ENCODE data around the gene ZNF766. TPM values are rescaled to one million over a fixed set of nuclear protein-coding genes. Genes with fewer than 3 reads are reported as not detected.
A peak's percentile ranks its signal among the peaks of the same experiment; 100 is the strongest.
"Not testable (repeated sequence)": the region's sequence is repeated elsewhere in the genome, so short reads cannot be mapped to it uniquely, and the experiment has no call there.

ZNF766 gene
- total RNA-seq, 5 donors from 2014 or later (not counting 1 experiment from before 2014, with no cell fraction given) = 40.3 to 46.6 (median 42.0) TPM

DNA sequence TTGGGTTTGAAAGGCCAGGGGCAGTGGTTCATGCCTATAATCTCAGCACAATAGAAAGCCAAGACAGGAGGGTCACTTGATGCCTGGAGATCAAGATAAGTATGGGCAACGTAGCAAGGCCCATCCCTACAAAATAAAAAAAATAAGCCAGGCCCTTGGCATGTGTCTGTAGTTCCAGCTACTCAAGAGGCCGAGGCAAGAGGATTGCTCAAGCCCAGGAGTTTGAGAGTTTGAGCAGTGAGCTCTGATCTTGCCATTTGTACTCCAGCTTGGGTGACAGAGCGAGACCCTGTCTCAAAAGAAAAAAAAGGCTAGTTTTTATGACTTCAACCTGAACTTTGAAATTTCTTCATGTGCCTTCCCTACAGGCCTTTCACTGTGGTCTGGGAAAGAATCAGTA is 22.4 kb downstream of the ZNF766 start:
- POLR2A ChIA-PET = no interaction called here
- no peak overlapping the region for H3K4me3 Mint-ChIP-seq
- peaks cover 43% of the 10 kb centered on the region for H3K36me3 Mint-ChIP-seq
- CTCF ChIA-PET = no interaction called here
- peaks cover 16 to 35% (median 32%) of the 10 kb centered on the region in 3 donors for H3K9me3 Mint-ChIP-seq
- Histone ChIP-seq H3K27ac (ENCODE audit: low read length) (no peak overlapping the region), H3K4me3 (ENCODE audit: control insufficient read depth in 1 of 2, extremely low read depth in 1 of 2, low read length in 1 of 2) (no peak overlapping the region), H3K36me3 (ENCODE audit: control insufficient read depth in 2 of 2, extremely low read depth in 1 of 2, insufficient read depth in 1 of 2, low read length in 1 of 2) (peaks cover 28 to 37% of the 10 kb centered on the region in 2 donors), H3K9me3 (peaks cover 16% of the 10 kb centered on the region), H3K27me3 (replicated peaks in 1 of 2; ENCODE audit: control insufficient read depth in 2 of 2, extremely low read depth in 1 of 2, insufficient read depth in 2 of 2, low read length in 1 of 2) (no peaks in the 10 kb centered on the region), H3K4me1 (ENCODE audit: control insufficient read depth in 1 of 2, extremely low read depth in 1 of 2, insufficient read depth in 2 of 2, low read length in 2 of 2) (peaks cover 0 to 6% of the 10 kb centered on the region in 2 experiments)
- 100% methylated on average over 1 of the region's 3 CpGs for WGBS (ENCODE audit: insufficient coverage)
- no peak overlapping the region for H3K27ac Mint-ChIP-seq
- peaks cover 0 to 6% (median 4%) of the 10 kb centered on the region in 3 donors for H3K4me1 Mint-ChIP-seq
- ATAC-seq (replicated peaks in 1 of 4) (no peak), DNase-seq (no peak)
- H3K27me3 Mint-ChIP-seq = no peaks in the 10 kb centered on the region

- peaks cover 4 to 15% of the 10 kb centered on the region in 2 experiments for H3K4me1 ChIP-seq (ENCODE audit: control insufficient read depth in 1 of 2, extremely low read depth in 1 of 2, insufficient read depth in 2 of 2, low read length in 2 of 2)
- H3K4me3 ChIP-seq (ENCODE audit: control insufficient read depth in 1 of 2, extremely low read depth in 1 of 2, low read length in 1 of 2); H3K27me3 ChIP-seq (replicated peaks in 1 of 2; ENCODE audit: control insufficient read depth in 2 of 2, extremely low read depth in 1 of 2, insufficient read depth in 2 of 2, low read length in 1 of 2); H3K27ac ChIP-seq (ENCODE audit: low read length); ATAC-seq (replicated peaks in 1 of 4); CTCF ChIA-PET; H3K27me3 Mint-ChIP-seq; H3K4me3 Mint-ChIP-seq; H3K27ac Mint-ChIP-seq; DNase-seq; POLR2A ChIA-PET: not testable (repeated sequence)
- H3K9me3 ChIP-seq = peaks cover 13% of the 10 kb centered on the region
- Mint-ChIP-seq H3K9me3 (peaks cover 16 to 33% (median 29%) of the 10 kb centered on the region in 3 donors), H3K36me3 (peaks cover 41% of the 10 kb centered on the region), H3K4me1 (peaks cover 10 to 15% (median 12%) of the 10 kb centered on the region in 3 donors)
- WGBS (ENCODE audit: insufficient coverage) = no CpG with 5 or more reads among the region's 6 CpGs
- H3K36me3 ChIP-seq (ENCODE audit: control insufficient read depth in 2 of 2, extremely low read depth in 1 of 2, insufficient read depth in 1 of 2, low read length in 1 of 2) = peaks cover 18 to 32% of the 10 kb centered on the region in 2 donors
Observed at GRCh38 chr19:52292946-52293345, 23.6 kb downstream of the ZNF766 start.

- Histone ChIP-seq H3K4me3 (ENCODE audit: control insufficient read depth in 1 of 2, extremely low read depth in 1 of 2, low read length in 1 of 2) (peak overlapping the region; percentile 75 to 96), H3K4me1 (ENCODE audit: control insufficient read depth in 1 of 2, extremely low read depth in 1 of 2, insufficient read depth in 2 of 2, low read length in 2 of 2) (peaks cover 6 to 20% of the 10 kb centered on the region in 2 experiments), H3K36me3 (ENCODE audit: control insufficient read depth in 2 of 2, extremely low read depth in 1 of 2, insufficient read depth in 1 of 2, low read length in 1 of 2) (peaks cover 14 to 28% of the 10 kb centered on the region in 2 donors), H3K27me3 (replicated peaks in 1 of 2; ENCODE audit: control insufficient read depth in 2 of 2, extremely low read depth in 1 of 2, insufficient read depth in 2 of 2, low read length in 1 of 2) (no peaks in the 10 kb centered on the region), H3K27ac (ENCODE audit: low read length) (peak overlapping the region; percentile 48), H3K9me3 (peaks cover 4% of the 10 kb centered on the region)
- Mint-ChIP-seq H3K27ac (peak overlapping the region; percentile 65 to 71), H3K9me3 (peaks cover 9 to 40% (median 39%) of the 10 kb centered on the region in 3 donors), H3K36me3 (peaks cover 53% of the 10 kb centered on the region), H3K27me3 (no peaks in the 10 kb centered on the region), H3K4me1 (peaks cover 18 to 23% (median 21%) of the 10 kb centered on the region in 3 donors), H3K4me3 (peak overlapping the region; percentile 81 to 93 (median 82))
- ATAC-seq (replicated peaks in 1 of 4) (peak in 3 of 4 experiments; percentile 1 to 4 (median 1)), DNase-seq (peak in 1 of 35 experiments; percentile 2)
- WGBS (ENCODE audit: insufficient coverage) = 52% methylated on average over 5 of the region's 8 CpGs
- ChIA-PET CTCF (interaction anchor here in 1 of 2 donors (0.7 kb wide), 1 partner anchor 143 kb away, joined by 5 read pairs; no protein-coding TSS in a partner anchor), POLR2A (no interaction called here)
Observed at GRCh38 chr19:52296400-52296772, 27.0 kb downstream of the ZNF766 start.

DNA sequence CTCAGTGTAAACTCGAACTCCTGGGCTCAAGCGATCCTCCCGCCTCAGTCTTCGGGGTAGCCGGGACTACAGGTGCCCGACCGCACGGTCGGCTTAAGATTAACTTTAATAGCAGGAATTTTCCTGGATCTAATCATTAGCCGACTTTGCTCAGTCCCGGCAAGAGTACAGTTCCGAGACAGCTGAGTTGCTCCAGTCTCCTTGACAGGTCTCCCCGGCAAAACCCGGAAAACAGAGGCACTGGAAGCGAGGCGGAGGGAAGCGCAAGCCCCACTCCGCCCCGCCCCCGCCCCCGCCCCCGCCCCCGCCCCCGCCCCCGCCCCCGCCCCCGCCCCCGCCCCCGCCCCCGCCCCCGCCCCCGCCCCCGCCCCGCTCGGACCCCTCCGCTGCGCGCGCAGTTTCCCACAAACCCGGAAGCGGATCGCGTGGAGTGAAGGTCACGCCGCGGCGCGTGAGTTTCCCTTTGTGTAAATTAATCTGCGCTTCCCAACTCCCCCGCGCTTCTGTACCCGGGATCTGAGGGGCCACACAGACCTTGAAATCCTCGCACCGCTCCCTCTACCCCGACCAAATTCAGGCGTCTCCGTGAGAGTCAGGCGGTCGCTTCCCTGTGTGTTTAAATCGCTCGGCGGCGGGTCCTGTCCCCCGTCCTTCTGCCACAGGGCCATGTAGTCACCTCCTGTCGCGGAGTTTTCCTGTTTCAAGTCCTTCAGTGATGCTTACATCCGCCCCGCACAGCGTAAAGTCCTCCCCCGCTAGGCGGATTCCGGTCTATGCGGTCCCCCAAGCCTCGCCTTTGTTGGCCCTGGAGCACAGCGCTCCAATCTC is 27.6 kb downstream of the ZNF766 start, which contains the start of gene ZNF480:
Gene ZNF480, plus strand, starts transcription at position 397 of the 828 bp plus-strand sequence. CDS start 3,244 bp downstream, outside the sequence.
- peaks cover 14 to 26% of the 10 kb centered on the region in 2 donors for H3K36me3 ChIP-seq (ENCODE audit: control insufficient read depth in 2 of 2, extremely low read depth in 1 of 2, insufficient read depth in 1 of 2, low read length in 1 of 2)
- H3K4me3 ChIP-seq (ENCODE audit: control insufficient read depth in 1 of 2, extremely low read depth in 1 of 2, low read length in 1 of 2) = peak within 1 kb of the TSS; percentile 87 to 96
- peaks cover 6 to 20% of the 10 kb centered on the region in 2 experiments for H3K4me1 ChIP-seq (ENCODE audit: control insufficient read depth in 1 of 2, extremely low read depth in 1 of 2, insufficient read depth in 2 of 2, low read length in 2 of 2)
- H3K4me1 Mint-ChIP-seq = peaks cover 18 to 23% (median 21%) of the 10 kb centered on the region in 3 donors
- H3K27me3 ChIP-seq (replicated peaks in 1 of 2; ENCODE audit: control insufficient read depth in 2 of 2, extremely low read depth in 1 of 2, insufficient read depth in 2 of 2, low read length in 1 of 2) = no peaks in the 10 kb centered on the region
- H3K9me3 Mint-ChIP-seq = peaks cover 9 to 44% (median 43%) of the 10 kb centered on the region in 3 donors
- H3K9me3 ChIP-seq = peaks cover 4% of the 10 kb centered on the region
- ATAC-seq (replicated peaks in 1 of 4) (peak; percentile 87 to 91 (median 88)), DNase-seq (peak; percentile 68 to 91 (median 81))
- H3K27ac Mint-ChIP-seq = peak within 1 kb of the TSS; percentile 97 to 98
- ChIA-PET POLR2A (no interaction called here), CTCF (no interaction called here)
- H3K27me3 Mint-ChIP-seq = no peaks in the 10 kb centered on the region
- peak within 1 kb of the TSS; percentile 93 to 97 (median 96) for H3K4me3 Mint-ChIP-seq
- H3K36me3 Mint-ChIP-seq = peaks cover 57% of the 10 kb centered on the region
- WGBS (ENCODE audit: insufficient coverage) = 0% methylated on average over 51 of the region's 75 CpGs
- peak within 1 kb of the TSS; percentile 92 for H3K27ac ChIP-seq (ENCODE audit: low read length)

DNA sequence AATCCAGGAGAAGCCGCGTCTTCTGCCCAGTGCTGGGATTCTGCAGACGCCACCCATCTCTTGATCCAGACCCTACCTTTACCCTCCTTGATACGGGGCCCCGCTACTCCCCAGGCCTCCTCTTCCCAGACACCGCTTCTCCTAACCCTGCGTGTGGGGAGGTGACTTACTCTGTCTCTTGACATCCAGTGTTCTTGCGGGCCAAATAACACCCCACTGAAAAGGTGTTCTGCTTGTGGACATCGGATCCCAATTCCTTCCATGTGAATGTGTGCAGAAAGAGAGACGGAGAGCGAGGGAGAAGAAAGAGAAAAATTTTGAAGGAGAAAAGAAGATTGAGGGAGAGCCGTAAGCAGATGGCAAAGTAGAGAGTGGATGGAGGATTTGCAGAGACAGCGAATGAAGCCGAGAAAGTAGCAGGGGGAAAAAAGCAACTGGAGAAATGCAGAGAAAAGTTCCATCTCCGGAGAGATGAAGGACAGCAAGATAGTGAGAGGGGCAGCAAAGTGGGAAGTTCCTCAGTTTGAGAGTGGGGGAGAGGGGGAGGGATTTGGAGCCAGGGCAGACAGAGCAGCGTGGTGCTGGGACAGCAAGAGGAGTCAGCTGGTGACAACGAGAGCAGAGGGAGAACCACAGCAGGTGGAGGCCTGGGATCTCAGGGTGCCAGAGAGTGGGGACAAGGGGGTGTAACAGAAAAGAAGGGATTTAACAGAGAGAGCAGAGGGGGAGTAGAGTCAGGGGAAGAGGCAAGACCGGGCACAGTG is 28.4 kb downstream of the ZNF766 start:
- H3K27me3 ChIP-seq (replicated peaks in 1 of 2; ENCODE audit: control insufficient read depth in 2 of 2, extremely low read depth in 1 of 2, insufficient read depth in 2 of 2, low read length in 1 of 2) = no peaks in the 10 kb centered on the region
- ChIA-PET POLR2A (no interaction called here), CTCF (no interaction called here)
- 40% methylated on average over 15 of the region's 18 CpGs for WGBS (ENCODE audit: insufficient coverage)
- peaks cover 14 to 34% of the 10 kb centered on the region in 2 donors for H3K36me3 ChIP-seq (ENCODE audit: control insufficient read depth in 2 of 2, extremely low read depth in 1 of 2, insufficient read depth in 1 of 2, low read length in 1 of 2)
- Mint-ChIP-seq H3K27me3 (no peaks in the 10 kb centered on the region), H3K4me3 (peak overlapping the region; percentile 93 to 97 (median 96)), H3K27ac (peak overlapping the region; percentile 97 to 98), H3K4me1 (peaks cover 18 to 23% (median 21%) of the 10 kb centered on the region in 3 donors), H3K36me3 (peaks cover 58% of the 10 kb centered on the region), H3K9me3 (peaks cover 5 to 45% (median 45%) of the 10 kb centered on the region in 3 donors)
- DNase-seq (no peak), ATAC-seq (replicated peaks in 1 of 4) (peak in 1 of 4 experiments; percentile 23)
- peaks cover 6 to 20% of the 10 kb centered on the region in 2 experiments for H3K4me1 ChIP-seq (ENCODE audit: control insufficient read depth in 1 of 2, extremely low read depth in 1 of 2, insufficient read depth in 2 of 2, low read length in 2 of 2)
- peak overlapping the region; percentile 92 for H3K27ac ChIP-seq (ENCODE audit: low read length)
- peaks cover 6% of the 10 kb centered on the region for H3K9me3 ChIP-seq
- peak overlapping the region; percentile 85 to 87 for H3K4me3 ChIP-seq (ENCODE audit: control insufficient read depth in 1 of 2, extremely low read depth in 1 of 2, low read length in 1 of 2)

- Mint-ChIP-seq H3K9me3 (peaks cover 10 to 53% (median 52%) of the 10 kb centered on the region in 3 donors), H3K4me3 (no peak overlapping the region), H3K4me1 (no peaks in the 10 kb centered on the region), H3K27me3 (no peaks in the 10 kb centered on the region), H3K27ac (no peak overlapping the region), H3K36me3 (peaks cover 81% of the 10 kb centered on the region)
- Histone ChIP-seq H3K36me3 (ENCODE audit: control insufficient read depth in 2 of 2, extremely low read depth in 1 of 2, insufficient read depth in 1 of 2, low read length in 1 of 2) (peaks cover 21 to 36% of the 10 kb centered on the region in 2 donors), H3K27me3 (replicated peaks in 1 of 2; ENCODE audit: control insufficient read depth in 2 of 2, extremely low read depth in 1 of 2, insufficient read depth in 2 of 2, low read length in 1 of 2) (no peaks in the 10 kb centered on the region), H3K4me3 (ENCODE audit: control insufficient read depth in 1 of 2, extremely low read depth in 1 of 2, low read length in 1 of 2) (peak overlapping the region in 1 of 2 donors; percentile 21), H3K27ac (ENCODE audit: low read length) (no peak overlapping the region), H3K4me1 (ENCODE audit: control insufficient read depth in 1 of 2, extremely low read depth in 1 of 2, insufficient read depth in 2 of 2, low read length in 2 of 2) (no peaks in the 10 kb centered on the region), H3K9me3 (peaks cover 8% of the 10 kb centered on the region)
- 100% methylated on average over 3 of the region's 10 CpGs for WGBS (ENCODE audit: insufficient coverage)
- DNase-seq = peak in 3 of 35 experiments; percentile 6 to 23 (median 10)
- POLR2A ChIA-PET = no interaction called here
- ATAC-seq (replicated peaks in 1 of 4) = no peak
- CTCF ChIA-PET = no interaction called here
Observed at GRCh38 chr19:52307275-52307674, 37.9 kb downstream of the ZNF766 start.
